ENCODE measurements around the gene NAV3. TPM values are rescaled to one million over a fixed set of nuclear protein-coding genes. Genes with fewer than 3 reads are reported as not detected.

The NAV3 gene
- total RNA-seq, 3 donors from 2014 or later, result 0.90 to 5.3 (median 2.5) TPM

DNA sequence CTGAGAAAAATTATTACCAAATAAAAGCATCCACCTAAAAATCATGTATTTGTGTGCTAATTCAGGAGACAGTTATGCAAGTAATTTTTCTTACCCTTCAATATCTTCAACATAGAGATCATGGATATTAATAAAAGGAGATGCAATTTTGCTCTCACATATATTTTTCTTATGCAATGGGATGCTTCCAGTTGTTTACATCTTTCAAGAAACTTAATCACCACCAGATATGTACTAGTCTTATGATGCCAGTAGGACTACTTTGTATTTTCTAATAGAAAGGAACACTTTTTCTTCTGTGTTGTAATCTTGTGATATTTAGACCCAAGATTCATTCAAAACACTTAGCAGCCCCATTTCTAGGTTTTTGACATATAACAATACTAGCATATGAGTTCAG, 107.6 kb downstream of the NAV3 start:
- ATAC-seq (no peak), DNase-seq (no peak)
- Histone ChIP-seq H3K4me3 (no peak overlapping the region), H3K9me3 (no peaks in the 10 kb centered on the region), H3K4me1 (ENCODE audit: low read depth) (no peaks in the 10 kb centered on the region), H3K36me3 (ENCODE audit: low read depth) (no peaks in the 10 kb centered on the region)
- TF ChIP-seq, protein P1, sequence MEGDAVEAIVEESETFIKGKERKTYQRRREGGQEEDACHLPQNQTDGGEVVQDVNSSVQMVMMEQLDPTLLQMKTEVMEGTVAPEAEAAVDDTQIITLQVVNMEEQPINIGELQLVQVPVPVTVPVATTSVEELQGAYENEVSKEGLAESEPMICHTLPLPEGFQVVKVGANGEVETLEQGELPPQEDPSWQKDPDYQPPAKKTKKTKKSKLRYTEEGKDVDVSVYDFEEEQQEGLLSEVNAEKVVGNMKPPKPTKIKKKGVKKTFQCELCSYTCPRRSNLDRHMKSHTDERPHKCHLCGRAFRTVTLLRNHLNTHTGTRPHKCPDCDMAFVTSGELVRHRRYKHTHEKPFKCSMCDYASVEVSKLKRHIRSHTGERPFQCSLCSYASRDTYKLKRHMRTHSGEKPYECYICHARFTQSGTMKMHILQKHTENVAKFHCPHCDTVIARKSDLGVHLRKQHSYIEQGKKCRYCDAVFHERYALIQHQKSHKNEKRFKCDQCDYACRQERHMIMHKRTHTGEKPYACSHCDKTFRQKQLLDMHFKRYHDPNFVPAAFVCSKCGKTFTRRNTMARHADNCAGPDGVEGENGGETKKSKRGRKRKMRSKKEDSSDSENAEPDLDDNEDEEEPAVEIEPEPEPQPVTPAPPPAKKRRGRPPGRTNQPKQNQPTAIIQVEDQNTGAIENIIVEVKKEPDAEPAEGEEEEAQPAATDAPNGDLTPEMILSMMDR (IDR thresholded peaks at IDR 0.05), result no peak
- intact Hi-C loops (cut with DNase I, micrococcal nuclease), result no loop called here

GRCh38 chr12:77940011-77940423, 109.3 kb downstream of the NAV3 start:
- H3K4me3 ChIP-seq, result no peak overlapping the region

GRCh38 chr12:77940567-77940966, 109.9 kb downstream of the NAV3 start:
- Histone ChIP-seq H3K9me3 (no peaks in the 10 kb centered on the region), H3K4me3 (no peak overlapping the region), H3K36me3 (ENCODE audit: low read depth) (no peaks in the 10 kb centered on the region), H3K4me1 (ENCODE audit: low read depth) (no peaks in the 10 kb centered on the region)
- TF ChIP-seq, protein P1 (IDR thresholded peaks at IDR 0.05), result no peak
- intact Hi-C loops (cut with DNase I, micrococcal nuclease), result no loop called here
- DNase-seq (no peak), ATAC-seq (no peak)

More at GRCh38 chr12:77940011-77940423, 109.3 kb downstream of the NAV3 start:
- TF ChIP-seq, protein P1 (IDR thresholded peaks at IDR 0.05), result no peak
- H3K36me3 ChIP-seq (ENCODE audit: low read depth), result no peaks in the 10 kb centered on the region
- DNase-seq, result no peak
- H3K9me3 ChIP-seq, result no peaks in the 10 kb centered on the region
- H3K4me1 ChIP-seq (ENCODE audit: low read depth), result no peaks in the 10 kb centered on the region
- ATAC-seq, result peak; percentile 12
- intact Hi-C loops (cut with DNase I, micrococcal nuclease), result no loop called here

DNA sequence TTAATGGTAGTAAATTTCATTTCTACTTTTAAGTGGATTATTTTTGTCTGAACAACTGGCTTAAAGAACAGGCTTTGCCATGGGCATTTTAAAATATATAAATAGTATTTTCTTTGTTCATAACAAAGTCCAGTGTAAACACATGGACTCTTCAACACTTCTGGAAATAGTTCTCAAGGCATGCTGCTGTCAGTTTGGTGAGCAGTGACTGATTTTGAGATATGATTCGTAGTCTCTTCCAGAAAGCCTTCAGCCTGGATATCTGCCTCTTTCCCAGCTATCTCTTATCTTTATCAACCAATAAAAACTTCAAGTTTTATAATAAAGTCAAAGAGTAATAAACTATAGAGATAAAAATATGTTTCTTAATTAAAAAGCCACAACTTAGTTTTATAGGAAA, 110.7 kb downstream of the NAV3 start:
- TF ChIP-seq, protein P1 (IDR thresholded peaks at IDR 0.05), result no peak
- DNase-seq (no peak), ATAC-seq (no peak)
- no peaks in the 10 kb centered on the region for H3K36me3 ChIP-seq (ENCODE audit: low read depth)
- intact Hi-C loops (cut with DNase I, micrococcal nuclease), result no loop called here
- no peaks in the 10 kb centered on the region for H3K4me1 ChIP-seq (ENCODE audit: low read depth)
- no peaks in the 10 kb centered on the region for H3K9me3 ChIP-seq
- H3K4me3 ChIP-seq, result no peak overlapping the region

DNA sequence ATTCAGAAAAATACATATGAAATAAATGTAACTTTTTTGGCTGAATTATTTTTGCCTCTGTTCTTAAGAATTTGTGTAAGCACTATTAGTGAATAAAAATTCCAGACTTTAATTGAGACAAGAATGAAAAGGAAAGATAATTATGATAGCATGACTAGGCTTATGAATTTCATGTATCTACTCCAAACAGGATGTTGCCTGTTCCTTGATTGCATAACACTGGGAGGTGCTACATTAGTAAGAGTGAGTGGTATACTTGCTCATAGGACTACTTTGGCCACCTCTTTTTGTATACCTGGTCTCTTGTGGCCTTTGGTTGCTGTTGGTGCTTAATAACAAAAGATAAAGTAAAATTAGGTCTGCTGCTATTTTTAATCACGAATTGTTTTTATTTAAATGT, 112.8 kb downstream of the NAV3 start:
- ATAC-seq (no peak), DNase-seq (no peak)
- Histone ChIP-seq H3K9me3 (no peaks in the 10 kb centered on the region), H3K36me3 (ENCODE audit: low read depth) (no peaks in the 10 kb centered on the region), H3K4me1 (ENCODE audit: low read depth) (no peaks in the 10 kb centered on the region), H3K4me3 (no peak overlapping the region)
- TF ChIP-seq, protein P1 (IDR thresholded peaks at IDR 0.05), result no peak
- intact Hi-C loops (cut with DNase I, micrococcal nuclease), result no loop called here

DNA sequence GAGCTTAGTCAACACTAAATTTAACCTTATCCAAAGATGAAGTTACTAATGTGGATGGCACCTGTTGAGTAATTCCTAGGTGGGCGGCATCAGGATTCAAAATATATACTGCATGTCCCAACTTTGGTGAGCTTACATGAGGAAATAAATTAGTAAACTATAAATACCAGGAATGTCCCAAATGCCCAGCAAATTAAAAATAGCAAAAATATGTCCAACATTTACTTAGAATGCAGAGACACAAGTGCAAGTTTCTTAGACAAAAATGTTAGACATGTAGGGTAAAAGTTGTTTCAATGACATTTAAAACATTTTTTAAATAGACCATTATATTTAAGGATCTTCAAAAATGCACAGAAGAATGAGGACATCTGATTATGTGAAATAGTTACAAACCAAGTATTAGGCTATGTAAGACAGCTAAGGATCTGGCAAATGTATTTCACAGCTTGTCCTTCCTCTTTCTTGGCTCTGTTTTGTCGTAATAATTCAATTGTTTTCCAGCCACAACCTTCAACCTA, 115.9 kb downstream of the NAV3 start:
- TF ChIP-seq, protein P1 (IDR thresholded peaks at IDR 0.05), result no peak
- Histone ChIP-seq H3K4me3 (no peak overlapping the region), H3K9me3 (no peaks in the 10 kb centered on the region), H3K4me1 (ENCODE audit: low read depth) (no peaks in the 10 kb centered on the region), H3K36me3 (ENCODE audit: low read depth) (no peaks in the 10 kb centered on the region)
- DNase-seq (no peak), ATAC-seq (no peak)
- intact Hi-C loops (cut with DNase I, micrococcal nuclease), result no loop called here
